WI38 (cell line): Measurements from ENCODE around the gene WHAMM.

Source experiments
- H3K4me3 ChIP-seq: 2 replicates; pipeline ENCODE4 v1.5.1; 2011; ENCODE audit warnings: low read depth, mild to moderate bottlenecking, control low read depth, low read length
- CTCF ChIP-seq: IDR thresholded peaks from 2 replicates; pipeline ENCODE4 v1.5.1; 2012; ENCODE audit warnings: low read depth, mild to moderate bottlenecking, control low read depth, low read length

The WHAMM gene

GRCh38 chr15:82878325-82878724 is 68.9 kb downstream of the WHAMM start:
- TF ChIP-seq CTCF, result no peak
- no peak overlapping the region for H3K4me3 ChIP-seq

GRCh38 chr15:82880704-82881103 is 71.3 kb downstream of the WHAMM start:
- TF ChIP-seq CTCF, result no peak

GRCh38 chr15:82881747-82882146 is 72.3 kb downstream of the WHAMM start:
- TF ChIP-seq CTCF, result no peak
- no peak overlapping the region for H3K4me3 ChIP-seq

More at GRCh38 chr15:82880704-82881103, 71.3 kb downstream of the WHAMM start:
- H3K4me3 ChIP-seq, result no peak overlapping the region

- no peak for TF ChIP-seq CTCF
- H3K4me3 ChIP-seq, result no peak overlapping the region
Measured at GRCh38 chr15:82882273-82882928, 73.0 kb downstream of the WHAMM start.
